HepG2 (cell line): ENCODE data around the gene TAF1D. TPM values are rescaled to one million over a fixed set of nuclear protein-coding genes. Genes with fewer than 3 reads are reported as not detected.

Source experiments
- ARHGAP35 ChIP-seq: sonication (generic); formaldehyde crosslinking; IDR thresholded peaks from 2 replicates; pipeline ENCODE4 v1.9.0; 2022; ENCODE audit warnings: mild to moderate bottlenecking, inconsistent platforms, moderate library complexity, missing genetic modification reagents, borderline replicate concordance
- CREB1 ChIP-seq, 2 experiments: fragments of 450-650 bp in 1 of 2; IDR thresholded peaks; 2 replicates each; pipeline ENCODE4 v1.6.1; 2016 to 2017; ENCODE audit warnings: control low read depth in 1 of 2, mild to moderate bottlenecking in 1 of 2, missing compliant biosample characterization in 1 of 2, missing genetic modification characterization in 1 of 2
- GLI4 ChIP-seq: sonication (generic); formaldehyde crosslinking; IDR thresholded peaks from 2 replicates; pipeline ENCODE4 v1.5.1; 2020; ENCODE audit warnings: missing genetic modification reagents, mild to moderate bottlenecking, moderate library complexity, borderline replicate concordance
- HNRNPLL ChIP-seq: fragments of 200-400 bp; formaldehyde crosslinking; IDR thresholded peaks from 2 replicates; pipeline ENCODE4 v1.6.1; 2017; ENCODE audit warnings: mild to moderate bottlenecking, low read depth, low read length; ENCODE audit not compliant: poor library complexity, severe bottlenecking
- MATR3 ChIP-seq: sonication (generic); formaldehyde crosslinking; IDR thresholded peaks from 2 replicates; pipeline ENCODE4 v1.4.0; 2020; ENCODE audit warnings: missing genetic modification reagents
- SMAD9 ChIP-seq: sonication (generic); formaldehyde crosslinking; IDR thresholded peaks from 2 replicates; pipeline ENCODE4 v1.5.1; 2020; ENCODE audit warnings: mild to moderate bottlenecking, missing genetic modification reagents
- TGIF2 ChIP-seq: IDR thresholded peaks from 2 replicates; pipeline ENCODE4 v1.6.1; 2016; ENCODE audit warnings: control low read depth, missing compliant biosample characterization
- YEATS2 ChIP-seq: sonication (generic); formaldehyde crosslinking; IDR thresholded peaks from 2 replicates; pipeline ENCODE4 v1.4.0; 2020; ENCODE audit warnings: missing genetic modification reagents, borderline replicate concordance
- ZNF720 ChIP-seq: sonication (generic); formaldehyde crosslinking; IDR thresholded peaks from 2 replicates; pipeline ENCODE4 v1.4.0; 2020; ENCODE audit warnings: missing genetic modification reagents
- polyA plus RNA-seq, 8 experiments: library from polyadenylated mRNA; depleted of rRNA in 3 of 8; stranded (reverse) in 7 of 8; unstranded in 1 of 8; fragments of >200 nt; fragmentation: Illumina TruSeq in 4 of 8; extraction: Trizol in 4 of 8; gene quantifications; 2 replicates each; pipeline versions ENCODE4 v1.2.1 to v1.2.3, GENCODE V29; 2011 to 2016; ENCODE audit warnings: low read depth in 4 of 8, missing spikeins in 1 of 8, mixed read lengths in 1 of 8; ENCODE audit not compliant: insufficient read depth in 1 of 8
- total RNA-seq, 5 experiments: library from RNA; depleted of rRNA; stranded (reverse); fragments of >200 nt; fragmentation: Illumina TruSeq; extraction: Trizol; gene quantifications; 2 replicates each; pipeline ENCODE4 v1.2.3, GENCODE V29; 2016; ENCODE audit warnings: low read depth in 1 of 5
- TF ChIP-seq, protein P1 (sequence below): sonication (generic); formaldehyde crosslinking; IDR thresholded peaks from 2 replicates; pipeline ENCODE4 v1.4.0; 2020; ENCODE audit warnings: mild to moderate bottlenecking, missing genetic modification reagents
- TF ChIP-seq, protein P2 (sequence below): IDR thresholded peaks from 2 replicates; pipeline ENCODE4 v1.6.1; 2016; ENCODE audit warnings: missing compliant biosample characterization, missing genetic modification reagents, borderline replicate concordance
- TF ChIP-seq, protein P3 (sequence below): IDR thresholded peaks from 2 replicates; pipeline ENCODE4 v1.6.1; 2016; ENCODE audit warnings: low read depth, missing genetic modification reagents, missing compliant biosample characterization
- TF ChIP-seq, protein P4 (sequence below): sonication (generic); formaldehyde crosslinking; IDR thresholded peaks from 2 replicates; pipeline ENCODE4 v1.5.1; 2020; ENCODE audit warnings: mild to moderate bottlenecking, missing genetic modification reagents
- TF ChIP-seq, protein P5 (sequence below): sonication (generic); formaldehyde crosslinking; IDR thresholded peaks from 2 replicates; pipeline ENCODE4 v1.5.0; 2020; ENCODE audit warnings: mild to moderate bottlenecking, missing genetic modification reagents
- TF ChIP-seq, protein P6 (sequence below): sonication (generic); formaldehyde crosslinking; IDR thresholded peaks from 2 replicates; pipeline ENCODE4 v1.4.0; 2020; ENCODE audit warnings: mild to moderate bottlenecking, missing genetic modification reagents, borderline replicate concordance

Gene TAF1D
- total and polyA plus RNA-seq, 2 of the 13 experiments (the other 11 are each of a cell fraction or from before 2014, with no cell fraction given) = 132 to 207 TPM

DNA sequence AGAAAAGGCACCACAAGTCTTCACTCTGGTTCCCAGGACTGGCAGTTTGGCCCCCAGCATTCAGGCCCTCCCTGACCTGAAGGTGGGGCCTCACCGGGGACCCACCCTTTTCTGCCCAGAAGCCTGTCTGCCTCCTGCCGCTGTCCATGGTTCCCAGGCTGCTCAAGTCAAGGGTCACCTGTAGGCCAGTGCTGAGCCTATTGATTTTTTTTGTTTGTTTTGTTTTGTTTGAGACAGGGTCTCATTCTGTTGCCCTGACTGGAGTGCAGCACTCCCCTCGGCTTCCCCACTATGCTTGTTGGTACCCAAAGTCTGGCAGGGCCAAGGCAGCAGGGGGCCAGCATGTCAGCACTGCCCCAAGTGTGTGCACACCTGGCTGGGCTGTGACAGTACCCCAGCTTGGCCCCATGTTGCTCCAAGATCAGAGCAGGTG lies 31.8 kb upstream of the TAF1D start (continued):
- TF ChIP-seq, protein P1, sequence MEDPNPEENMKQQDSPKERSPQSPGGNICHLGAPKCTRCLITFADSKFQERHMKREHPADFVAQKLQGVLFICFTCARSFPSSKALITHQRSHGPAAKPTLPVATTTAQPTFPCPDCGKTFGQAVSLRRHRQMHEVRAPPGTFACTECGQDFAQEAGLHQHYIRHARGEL = peak; percentile 81; the same call in 1 of the 2 replicates
- TF ChIP-seq ARHGAP35 (CRISPR knock-in tag) (0 out of 2 replicates have a peak, but pooled peaks have one; percentile 67), ZNF720 (CRISPR knock-in tag) (no peak), HNRNPLL (no peak), GLI4 (CRISPR knock-in tag) (no peak), SMAD9 (CRISPR knock-in tag) (no peak), YEATS2 (no peak; the same call in 1 of the 2 replicates), MATR3 (CRISPR knock-in tag) (no peak), TGIF2 (CRISPR knock-in tag) (peak; percentile 79; the same call in 1 of the 2 replicates), CREB1 (IDR thresholded peaks at IDR 0.05) (no peak), CREB1 (CRISPR knock-in tag; IDR thresholded peaks at IDR 0.05) (no peak)
- TF ChIP-seq, protein P2, sequence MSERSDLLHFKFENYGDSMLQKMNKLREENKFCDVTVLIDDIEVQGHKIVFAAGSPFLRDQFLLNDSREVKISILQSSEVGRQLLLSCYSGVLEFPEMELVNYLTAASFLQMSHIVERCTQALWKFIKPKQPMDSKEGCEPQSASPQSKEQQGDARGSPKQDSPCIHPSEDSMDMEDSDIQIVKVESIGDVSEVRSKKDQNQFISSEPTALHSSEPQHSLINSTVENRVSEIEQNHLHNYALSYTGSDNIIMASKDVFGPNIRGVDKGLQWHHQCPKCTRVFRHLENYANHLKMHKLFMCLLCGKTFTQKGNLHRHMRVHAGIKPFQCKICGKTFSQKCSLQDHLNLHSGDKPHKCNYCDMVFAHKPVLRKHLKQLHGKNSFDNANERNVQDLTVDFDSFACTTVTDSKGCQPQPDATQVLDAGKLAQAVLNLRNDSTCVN (CRISPR knock-in tag) = peak; percentile 73; the same call in 1 of the 2 replicates
- TF ChIP-seq, protein P3, sequence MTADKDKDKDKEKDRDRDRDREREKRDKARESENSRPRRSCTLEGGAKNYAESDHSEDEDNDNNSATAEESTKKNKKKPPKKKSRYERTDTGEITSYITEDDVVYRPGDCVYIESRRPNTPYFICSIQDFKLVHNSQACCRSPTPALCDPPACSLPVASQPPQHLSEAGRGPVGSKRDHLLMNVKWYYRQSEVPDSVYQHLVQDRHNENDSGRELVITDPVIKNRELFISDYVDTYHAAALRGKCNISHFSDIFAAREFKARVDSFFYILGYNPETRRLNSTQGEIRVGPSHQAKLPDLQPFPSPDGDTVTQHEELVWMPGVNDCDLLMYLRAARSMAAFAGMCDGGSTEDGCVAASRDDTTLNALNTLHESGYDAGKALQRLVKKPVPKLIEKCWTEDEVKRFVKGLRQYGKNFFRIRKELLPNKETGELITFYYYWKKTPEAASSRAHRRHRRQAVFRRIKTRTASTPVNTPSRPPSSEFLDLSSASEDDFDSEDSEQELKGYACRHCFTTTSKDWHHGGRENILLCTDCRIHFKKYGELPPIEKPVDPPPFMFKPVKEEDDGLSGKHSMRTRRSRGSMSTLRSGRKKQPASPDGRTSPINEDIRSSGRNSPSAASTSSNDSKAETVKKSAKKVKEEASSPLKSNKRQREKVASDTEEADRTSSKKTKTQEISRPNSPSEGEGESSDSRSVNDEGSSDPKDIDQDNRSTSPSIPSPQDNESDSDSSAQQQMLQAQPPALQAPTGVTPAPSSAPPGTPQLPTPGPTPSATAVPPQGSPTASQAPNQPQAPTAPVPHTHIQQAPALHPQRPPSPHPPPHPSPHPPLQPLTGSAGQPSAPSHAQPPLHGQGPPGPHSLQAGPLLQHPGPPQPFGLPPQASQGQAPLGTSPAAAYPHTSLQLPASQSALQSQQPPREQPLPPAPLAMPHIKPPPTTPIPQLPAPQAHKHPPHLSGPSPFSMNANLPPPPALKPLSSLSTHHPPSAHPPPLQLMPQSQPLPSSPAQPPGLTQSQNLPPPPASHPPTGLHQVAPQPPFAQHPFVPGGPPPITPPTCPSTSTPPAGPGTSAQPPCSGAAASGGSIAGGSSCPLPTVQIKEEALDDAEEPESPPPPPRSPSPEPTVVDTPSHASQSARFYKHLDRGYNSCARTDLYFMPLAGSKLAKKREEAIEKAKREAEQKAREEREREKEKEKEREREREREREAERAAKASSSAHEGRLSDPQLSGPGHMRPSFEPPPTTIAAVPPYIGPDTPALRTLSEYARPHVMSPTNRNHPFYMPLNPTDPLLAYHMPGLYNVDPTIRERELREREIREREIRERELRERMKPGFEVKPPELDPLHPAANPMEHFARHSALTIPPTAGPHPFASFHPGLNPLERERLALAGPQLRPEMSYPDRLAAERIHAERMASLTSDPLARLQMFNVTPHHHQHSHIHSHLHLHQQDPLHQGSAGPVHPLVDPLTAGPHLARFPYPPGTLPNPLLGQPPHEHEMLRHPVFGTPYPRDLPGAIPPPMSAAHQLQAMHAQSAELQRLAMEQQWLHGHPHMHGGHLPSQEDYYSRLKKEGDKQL (CRISPR knock-in tag) = no peak
- TF ChIP-seq, protein P4, sequence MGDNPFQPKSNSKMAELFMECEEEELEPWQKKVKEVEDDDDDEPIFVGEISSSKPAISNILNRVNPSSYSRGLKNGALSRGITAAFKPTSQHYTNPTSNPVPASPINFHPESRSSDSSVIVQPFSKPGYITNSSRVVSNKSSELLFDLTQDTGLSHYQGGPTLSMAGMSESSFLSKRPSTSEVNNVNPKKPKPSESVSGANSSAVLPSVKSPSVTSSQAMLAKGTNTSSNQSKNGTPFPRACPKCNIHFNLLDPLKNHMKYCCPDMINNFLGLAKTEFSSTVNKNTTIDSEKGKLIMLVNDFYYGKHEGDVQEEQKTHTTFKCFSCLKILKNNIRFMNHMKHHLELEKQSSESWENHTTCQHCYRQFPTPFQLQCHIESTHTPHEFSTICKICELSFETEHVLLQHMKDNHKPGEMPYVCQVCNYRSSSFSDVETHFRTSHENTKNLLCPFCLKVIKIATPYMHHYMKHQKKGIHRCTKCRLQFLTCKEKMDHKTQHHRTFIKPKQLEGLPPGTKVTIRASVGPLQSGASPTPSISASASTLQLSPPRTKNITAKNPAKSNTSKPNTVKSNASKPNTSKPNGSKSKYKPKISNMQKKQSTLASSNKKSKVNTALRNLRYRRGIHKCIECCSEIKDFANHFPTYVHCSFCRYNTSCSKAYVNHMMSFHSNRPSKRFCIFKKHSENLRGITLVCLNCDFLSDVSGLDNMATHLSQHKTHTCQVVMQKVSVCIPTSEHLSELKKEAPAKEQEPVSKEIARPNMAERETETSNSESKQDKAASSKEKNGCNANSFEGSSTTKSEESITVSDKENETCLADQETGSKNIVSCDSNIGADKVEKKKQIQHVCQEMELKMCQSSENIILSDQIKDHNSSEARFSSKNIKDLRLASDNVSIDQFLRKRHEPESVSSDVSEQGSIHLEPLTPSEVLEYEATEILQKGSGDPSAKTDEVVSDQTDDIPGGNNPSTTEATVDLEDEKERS = peak; percentile 51; the same call in 1 of the 2 replicates
- TF ChIP-seq, protein P5, sequence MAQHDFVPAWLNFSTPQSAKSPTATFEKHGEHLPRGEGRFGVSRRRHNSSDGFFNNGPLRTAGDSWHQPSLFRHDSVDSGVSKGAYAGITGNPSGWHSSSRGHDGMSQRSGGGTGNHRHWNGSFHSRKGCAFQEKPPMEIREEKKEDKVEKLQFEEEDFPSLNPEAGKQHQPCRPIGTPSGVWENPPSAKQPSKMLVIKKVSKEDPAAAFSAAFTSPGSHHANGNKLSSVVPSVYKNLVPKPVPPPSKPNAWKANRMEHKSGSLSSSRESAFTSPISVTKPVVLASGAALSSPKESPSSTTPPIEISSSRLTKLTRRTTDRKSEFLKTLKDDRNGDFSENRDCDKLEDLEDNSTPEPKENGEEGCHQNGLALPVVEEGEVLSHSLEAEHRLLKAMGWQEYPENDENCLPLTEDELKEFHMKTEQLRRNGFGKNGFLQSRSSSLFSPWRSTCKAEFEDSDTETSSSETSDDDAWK (CRISPR knock-in tag) = no peak
- TF ChIP-seq, protein P6, sequence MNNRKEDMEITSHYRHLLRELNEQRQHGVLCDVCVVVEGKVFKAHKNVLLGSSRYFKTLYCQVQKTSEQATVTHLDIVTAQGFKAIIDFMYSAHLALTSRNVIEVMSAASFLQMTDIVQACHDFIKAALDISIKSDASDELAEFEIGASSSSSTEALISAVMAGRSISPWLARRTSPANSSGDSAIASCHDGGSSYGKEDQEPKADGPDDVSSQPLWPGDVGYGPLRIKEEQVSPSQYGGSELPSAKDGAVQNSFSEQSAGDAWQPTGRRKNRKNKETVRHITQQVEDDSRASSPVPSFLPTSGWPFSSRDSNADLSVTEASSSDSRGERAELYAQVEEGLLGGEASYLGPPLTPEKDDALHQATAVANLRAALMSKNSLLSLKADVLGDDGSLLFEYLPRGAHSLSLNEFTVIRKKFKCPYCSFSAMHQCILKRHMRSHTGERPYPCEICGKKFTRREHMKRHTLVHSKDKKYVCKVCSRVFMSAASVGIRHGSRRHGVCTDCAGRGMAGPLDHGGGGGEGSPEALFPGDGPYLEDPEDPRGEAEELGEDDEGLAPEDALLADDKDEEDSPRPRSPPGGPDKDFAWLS (CRISPR knock-in tag) = no peak
